Endothelial cell of umbilical vein (primary cell): ENCODE results near the gene CTSZ. TPM values are rescaled to one million over a fixed set of nuclear protein-coding genes. Genes with fewer than 3 reads are reported as not detected.

Experiments
- BruUV-seq: library from RNA; stranded (reverse); fragments of 400-500 nt; replicated peaks from 2 replicates; lab custom pipeline; 2021; lab: Mats Ljungman, UMichigan
- CTCF ChIA-PET: fragments of 300-600, 350-600 bp; sonication (Branson Sonifier 250); formaldehyde crosslinking; loops from one replicate; lab custom pipeline; 2021; ENCODE audit warnings: antibody characterized with exemption, inconsistent platforms; lab: Charles Lee
- POLR2A ChIA-PET: fragments of 300-600, 350-600 bp; sonication (Branson Sonifier 250); formaldehyde crosslinking; loops from one replicate; lab custom pipeline; 2021; ENCODE audit warnings: antibody characterized with exemption, inconsistent platforms; lab: Charles Lee
- DNase-seq: peaks from one replicate; pipeline ENCODE4 v3.0.0-alpha.2; 2011; ENCODE audit warnings: low read depth, low spot score
- FAIRE-seq: peaks from 2 replicates; lab custom pipeline; 2011; peaks lifted over from hg19 to GRCh38; lab: Jason Lieb, UNC
- H2AFZ ChIP-seq: 2 replicates; pipeline ENCODE4 v1.6.0; 2012; ENCODE audit warnings: low read depth, low read length, control low read depth, inconsistent platforms
- H3K27ac ChIP-seq: 2 replicates; pipeline ENCODE4 v1.5.1; 2011; ENCODE audit warnings: low read depth, mild to moderate bottlenecking, control low read depth, low read length, moderate library complexity; ENCODE audit not compliant: insufficient read depth
- H3K27me3 ChIP-seq, 2 experiments: 2 replicates each; pipeline versions ENCODE4 v1.6.0 to v1.6.1; 2011; ENCODE audit warnings: low read length in 2 of 2, mixed read lengths in 1 of 2; ENCODE audit not compliant: control insufficient read depth in 2 of 2, insufficient read depth in 2 of 2
- H3K36me3 ChIP-seq, 2 experiments: 2 replicates in 1 of 2; 3 replicates in 1 of 2; pipeline ENCODE4 v1.5.1; 2011; ENCODE audit warnings: low read length in 2 of 2, mild to moderate bottlenecking in 1 of 2, moderate library complexity in 1 of 2; ENCODE audit not compliant: control insufficient read depth in 2 of 2, insufficient read depth in 2 of 2; ENCODE audit errors: extremely low read depth in 1 of 2
- H3K4me1 ChIP-seq: 3 replicates; pipeline ENCODE4 v1.5.1; 2011; ENCODE audit warnings: mild to moderate bottlenecking, low read length; ENCODE audit not compliant: control insufficient read depth, insufficient read depth; ENCODE audit errors: extremely low read depth
- H3K4me2 ChIP-seq: 2 replicates; pipeline ENCODE4 v1.6.1; 2011; ENCODE audit warnings: low read length, control low read depth, mixed read lengths; ENCODE audit not compliant: insufficient read depth
- H3K4me3 ChIP-seq, 3 experiments: fragments of 200-600 bp in 1 of 3; sonication (generic), shearing (Covaris generic) in 1 of 3; replicated peaks in 1 of 3; 2 replicates each; pipeline ENCODE4 v1.5.1; 2011 to 2016; ENCODE audit warnings: control low read depth in 3 of 3, low read length in 3 of 3, mild to moderate bottlenecking in 2 of 3, inconsistent platforms in 1 of 3, low read depth in 1 of 3, moderate library complexity in 1 of 3; ENCODE audit not compliant: insufficient read depth in 1 of 3
- H3K79me2 ChIP-seq: 2 replicates; pipeline ENCODE4 v1.6.0; 2012; ENCODE audit warnings: low read length, inconsistent platforms; ENCODE audit not compliant: control insufficient read depth, insufficient read depth
- H3K9ac ChIP-seq: replicated peaks from 2 replicates; pipeline ENCODE3; 2011; ENCODE audit warnings: low read length, control low read depth; ENCODE audit not compliant: insufficient read depth; ENCODE audit errors: extremely low read depth
- H3K9me1 ChIP-seq: replicated peaks from 3 replicates; pipeline ENCODE4 v1.6.0; 2011; ENCODE audit warnings: mild to moderate bottlenecking, low read length; ENCODE audit not compliant: control insufficient read depth, insufficient read depth; ENCODE audit errors: extremely low read depth
- H3K9me3 ChIP-seq: replicated peaks from 2 replicates; pipeline ENCODE4 v1.5.1; 2012; ENCODE audit warnings: low read length, inconsistent platforms; ENCODE audit not compliant: control insufficient read depth, insufficient read depth
- H4K20me1 ChIP-seq: replicated peaks from 2 replicates; pipeline ENCODE3; 2011; ENCODE audit warnings: mild to moderate bottlenecking, low read length; ENCODE audit not compliant: control insufficient read depth, insufficient read depth; ENCODE audit errors: extremely low read depth
- EZH2 ChIP-seq: IDR thresholded peaks from 2 replicates; pipeline ENCODE4 v1.6.1; 2012; ENCODE audit warnings: borderline replicate concordance, low read depth, mild to moderate bottlenecking, moderate library complexity, low read length, inconsistent platforms; ENCODE audit not compliant: severe bottlenecking
- FOS ChIP-seq: IDR thresholded peaks from 2 replicates; pipeline ENCODE4 v1.6.1; 2011; ENCODE audit warnings: mild to moderate bottlenecking, low read length, moderate library complexity, borderline replicate concordance; ENCODE audit not compliant: insufficient read depth
- GATA2 ChIP-seq: IDR thresholded peaks from 2 replicates; pipeline ENCODE4 v1.7.0; 2011; ENCODE audit warnings: low read depth, mild to moderate bottlenecking, moderate library complexity, mixed read lengths, low read length; ENCODE audit not compliant: insufficient read length, insufficient read depth
- JUN ChIP-seq: IDR thresholded peaks from 2 replicates; pipeline ENCODE4 v1.6.1; 2011; ENCODE audit warnings: borderline replicate concordance, low read depth; ENCODE audit not compliant: insufficient read length, insufficient read depth
- MYC ChIP-seq: IDR thresholded peaks from one replicate; pipeline ENCODE4 v1.6.1; 2011; ENCODE audit warnings: mild to moderate bottlenecking, low read depth, low read length
- POLR2A ChIP-seq: IDR thresholded peaks from 2 replicates; pipeline ENCODE4 v1.6.1; 2012; ENCODE audit warnings: low read depth, mild to moderate bottlenecking, control low read depth, low read length
- POLR2AphosphoS5 ChIP-seq: IDR thresholded peaks from 2 replicates; pipeline ENCODE4 v1.6.1; 2012; ENCODE audit warnings: low read depth, mild to moderate bottlenecking, control low read depth, low read length, moderate library complexity; ENCODE audit not compliant: insufficient read depth
- dilution Hi-C: fragments of 300-500 bp; cut with MboI; formaldehyde crosslinking; loops from one replicate; pipeline ENCODE4 v1.15.0; 2019; ENCODE audit warnings: low sequenced_read_pairs; ENCODE audit not compliant: extremely low pct_ligation_motif_present
- intact Hi-C: fragments of 100-400 bp; cut with micrococcal nuclease; formaldehyde crosslinking; loops from one replicate; pipeline ENCODE4 v1.10.0; 2022
- polyA plus RNA-seq, 4 experiments: library from polyadenylated mRNA; depleted of rRNA in 3 of 4; stranded (reverse) in 3 of 4; unstranded in 1 of 4; fragments of >200 nt; gene quantifications; 2 replicates each; pipeline versions ENCODE4 v1.2.1 to v1.2.3, GENCODE V29; 2011 to 2012; ENCODE audit warnings: missing spikeins in 1 of 4
- total RNA-seq: library from RNA; stranded (reverse); gene quantifications from 2 replicates; pipeline ENCODE4 v1.2.3, GENCODE V29; 2021
- TF ChIP-seq, protein P1 (sequence below), 2 donors: IDR thresholded peaks; 1 replicate in 1 of 2; 2 replicates in 1 of 2; pipeline ENCODE4 v1.5.1; 2011; ENCODE audit warnings: low read length in 2 of 2, mild to moderate bottlenecking in 2 of 2, moderate library complexity in 2 of 2, control low read depth in 1 of 2, inconsistent platforms in 1 of 2, low read depth in 1 of 2; ENCODE audit not compliant: insufficient read depth in 1 of 2; ENCODE audit errors: extremely low read depth in 1 of 2
- TF ChIP-seq, protein P2 (sequence below): IDR thresholded peaks from 2 replicates; pipeline ENCODE4 v1.6.1; 2011; ENCODE audit not compliant: insufficient read depth, insufficient read length

CTSZ gene
- total and polyA plus RNA-seq, 2 donors (not counting 3 experiments of a cell fraction or from before 2014, with no cell fraction given): 304 to 387 TPM

DNA sequence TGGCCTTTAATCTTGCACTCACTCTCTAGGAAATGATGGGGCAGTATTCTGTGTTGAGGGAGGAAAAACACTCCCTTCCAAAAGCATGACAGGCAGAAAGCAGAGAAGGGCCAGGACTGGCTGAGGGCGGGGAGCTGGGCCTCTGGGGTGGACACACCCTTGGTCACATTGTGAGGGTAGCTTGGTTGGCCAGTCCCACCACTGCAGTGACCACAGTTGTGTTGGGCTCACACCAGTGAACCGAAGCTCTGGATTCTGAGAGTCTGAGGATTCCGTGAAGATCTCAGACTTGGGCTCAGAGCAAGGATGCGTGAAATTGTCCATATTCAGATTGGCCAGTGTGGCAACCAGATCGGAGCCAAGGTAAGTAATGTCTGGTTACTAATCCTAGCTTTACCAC, 12.2 kb upstream of the CTSZ start, which contains the start of gene TUBB1:
TSS of gene TUBB1 (plus strand) at position 213 of the 400 bp plus-strand sequence. CDS start at position 307, 94 bp downstream.
- no peaks in the 10 kb centered on the region for H3K9me1 ChIP-seq
- H3K9me3 ChIP-seq: no peaks in the 10 kb centered on the region
- TF ChIP-seq GATA2 (no peak), MYC (no peak), EZH2 (no peak), FOS (no peak), JUN (no peak), POLR2A (no peak), POLR2AphosphoS5 (no peak)
- TF ChIP-seq, protein P1, sequence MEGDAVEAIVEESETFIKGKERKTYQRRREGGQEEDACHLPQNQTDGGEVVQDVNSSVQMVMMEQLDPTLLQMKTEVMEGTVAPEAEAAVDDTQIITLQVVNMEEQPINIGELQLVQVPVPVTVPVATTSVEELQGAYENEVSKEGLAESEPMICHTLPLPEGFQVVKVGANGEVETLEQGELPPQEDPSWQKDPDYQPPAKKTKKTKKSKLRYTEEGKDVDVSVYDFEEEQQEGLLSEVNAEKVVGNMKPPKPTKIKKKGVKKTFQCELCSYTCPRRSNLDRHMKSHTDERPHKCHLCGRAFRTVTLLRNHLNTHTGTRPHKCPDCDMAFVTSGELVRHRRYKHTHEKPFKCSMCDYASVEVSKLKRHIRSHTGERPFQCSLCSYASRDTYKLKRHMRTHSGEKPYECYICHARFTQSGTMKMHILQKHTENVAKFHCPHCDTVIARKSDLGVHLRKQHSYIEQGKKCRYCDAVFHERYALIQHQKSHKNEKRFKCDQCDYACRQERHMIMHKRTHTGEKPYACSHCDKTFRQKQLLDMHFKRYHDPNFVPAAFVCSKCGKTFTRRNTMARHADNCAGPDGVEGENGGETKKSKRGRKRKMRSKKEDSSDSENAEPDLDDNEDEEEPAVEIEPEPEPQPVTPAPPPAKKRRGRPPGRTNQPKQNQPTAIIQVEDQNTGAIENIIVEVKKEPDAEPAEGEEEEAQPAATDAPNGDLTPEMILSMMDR (IDR thresholded peaks at IDR 0.05; ENCODE audit: extremely low read depth in 1 of 2, insufficient read depth in 1 of 2, low read depth in 1 of 2, low read length in 2 of 2): no peak
- TF ChIP-seq, protein P2, sequence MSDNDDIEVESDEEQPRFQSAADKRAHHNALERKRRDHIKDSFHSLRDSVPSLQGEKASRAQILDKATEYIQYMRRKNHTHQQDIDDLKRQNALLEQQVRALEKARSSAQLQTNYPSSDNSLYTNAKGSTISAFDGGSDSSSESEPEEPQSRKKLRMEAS: no peak
- no peak within 1 kb of the TSS for H3K4me3 ChIP-seq
- no TSS peak for BruUV-seq
- FAIRE-seq (no peak), DNase-seq (no peak)
- no peak within 1 kb of the TSS for H2AFZ ChIP-seq
- H3K9ac ChIP-seq: no peak within 1 kb of the TSS
- H3K4me2 ChIP-seq: no peak within 1 kb of the TSS
- H3K27ac ChIP-seq: no peak within 1 kb of the TSS
- CTCF ChIA-PET: interaction anchor here (1.2 kb wide), 1 partner anchor 9 kb away, joined by 5 read pairs; no protein-coding TSS in a partner anchor
- no peaks in the 10 kb centered on the region for H3K27me3 ChIP-seq
- intact Hi-C loops (loop anchor here (10.0 kb wide), 2 partner anchors 364 to 926 kb away; partner anchors contain the start of genes FAM217B, PPP1R3D and STX16), dilution Hi-C loops (no loop called here)
- H3K79me2 ChIP-seq: peaks cover 4% of the 10 kb centered on the region
- no peaks in the 10 kb centered on the region for H4K20me1 ChIP-seq
- H3K4me1 ChIP-seq: peaks cover 7% of the 10 kb centered on the region
- peaks cover 4 to 11% of the 10 kb centered on the region in 2 experiments for H3K36me3 ChIP-seq
- POLR2A ChIA-PET: no interaction called here
